Liver (tissue), 9 donors: ENCODE results near the gene FBXO10. TPM values are rescaled to one million over a fixed set of nuclear protein-coding genes. Genes with fewer than 3 reads are reported as not detected.

Source experiments
- DNase-seq: peaks from one replicate; pipeline ENCODE4 v3.0.0-alpha.2; 2017; ENCODE audit warnings: low spot score
- H3K27ac ChIP-seq, 2 donors: one replicate each; pipeline ENCODE4 v1.7.0; 2013; ENCODE audit warnings: inconsistent platforms in 2 of 2, low read length in 2 of 2, control low read depth in 1 of 2, low read depth in 1 of 2, mild to moderate bottlenecking in 1 of 2
- H3K27me3 ChIP-seq, 4 donors: one replicate each; pipeline versions ENCODE4 v1.6.1 to v1.7.0; 2013; ENCODE audit warnings: low read length in 3 of 4, inconsistent platforms in 1 of 4, mild to moderate bottlenecking in 1 of 4, moderate library complexity in 1 of 4; ENCODE audit not compliant: control insufficient read depth in 4 of 4, insufficient read depth in 4 of 4
- H3K36me3 ChIP-seq, 4 donors: one replicate each; pipeline versions ENCODE4 v1.6.1 to v1.7.0; 2013; ENCODE audit warnings: low read length in 3 of 4, mild to moderate bottlenecking in 3 of 4, low read depth in 1 of 4, moderate library complexity in 1 of 4; ENCODE audit not compliant: control insufficient read depth in 4 of 4, insufficient read depth in 3 of 4
- H3K4me1 ChIP-seq, 4 donors: one replicate each; pipeline versions ENCODE4 v1.6.1 to v1.7.0; 2013; ENCODE audit warnings: low read length in 3 of 4, mild to moderate bottlenecking in 3 of 4, moderate library complexity in 1 of 4; ENCODE audit not compliant: control insufficient read depth in 4 of 4, insufficient read depth in 4 of 4
- H3K4me3 ChIP-seq, 3 donors: one replicate each; pipeline versions ENCODE4 v1.6.1 to v1.7.0; 2013; ENCODE audit warnings: low read length in 3 of 3, control low read depth in 1 of 3, low read depth in 1 of 3, mild to moderate bottlenecking in 1 of 3
- H3K9ac ChIP-seq, 2 donors: one replicate each; pipeline ENCODE4 v1.7.0; 2013; ENCODE audit warnings: low read length in 2 of 2, mild to moderate bottlenecking in 2 of 2, moderate library complexity in 2 of 2, control low read depth in 1 of 2, low read depth in 1 of 2
- H3K9me3 ChIP-seq, 4 donors: one replicate each; pipeline versions ENCODE4 v1.6.1 to v1.7.0; 2013; ENCODE audit warnings: low read length in 3 of 4; ENCODE audit not compliant: control insufficient read depth in 4 of 4
- ATF3 ChIP-seq: IDR thresholded peaks from 2 replicates; pipeline ENCODE4 v1.6.1; 2016; ENCODE audit warnings: antibody characterized with exemption
- EGR1 ChIP-seq, 2 donors: IDR thresholded peaks; 2 replicates each; pipeline ENCODE4 v1.6.1; 2016 to 2018; ENCODE audit warnings: antibody characterized with exemption in 2 of 2, low read depth in 2 of 2
- FOXA1 ChIP-seq: IDR thresholded peaks from 2 replicates; pipeline ENCODE4 v1.6.1; 2016; ENCODE audit warnings: antibody characterized with exemption
- GABPA ChIP-seq, 2 donors: IDR thresholded peaks in 1 of 2; conservative IDR thresholded peaks in 1 of 2; 2 replicates each; pipeline ENCODE4 v1.6.1; 2016; ENCODE audit warnings: antibody characterized with exemption in 2 of 2, mild to moderate bottlenecking in 1 of 2, moderate library complexity in 1 of 2
- HNF4G ChIP-seq: IDR thresholded peaks from 2 replicates; pipeline ENCODE4 v1.6.1; 2016; ENCODE audit warnings: antibody characterized with exemption
- JUND ChIP-seq, 2 donors: IDR thresholded peaks; 2 replicates each; pipeline ENCODE4 v1.6.1; 2016; ENCODE audit warnings: antibody characterized with exemption in 2 of 2
- MAX ChIP-seq: IDR thresholded peaks from 2 replicates; pipeline ENCODE4 v1.6.1; 2016; ENCODE audit warnings: antibody characterized with exemption
- NR2F2 ChIP-seq: IDR thresholded peaks from 2 replicates; pipeline ENCODE4 v1.6.1; 2016; ENCODE audit warnings: antibody characterized with exemption
- RAD21 ChIP-seq, 2 donors: IDR thresholded peaks; 2 replicates each; pipeline ENCODE4 v1.6.1; 2016; ENCODE audit warnings: antibody characterized with exemption in 2 of 2, mild to moderate bottlenecking in 2 of 2
- TAF1 ChIP-seq: conservative IDR thresholded peaks from 2 replicates; pipeline ENCODE4 v1.6.1; 2016; ENCODE audit warnings: antibody characterized with exemption, mild to moderate bottlenecking
- YY1 ChIP-seq: IDR thresholded peaks from 2 replicates; pipeline ENCODE4 v1.6.1; 2016; ENCODE audit warnings: antibody characterized with exemption, mild to moderate bottlenecking
- WGBS: extraction: QIAGEN DNeasy Blood & Tissue Kit; methylation state at CpG from one replicate; pipeline ENCODE4 v1.1.7; 2013; 5-methylcytosine and 5-hydroxymethylcytosine counted together
- polyA plus RNA-seq, 2 donors: library from polyadenylated mRNA; stranded (reverse) in 1 of 2; unstranded in 1 of 2; fragments of 200-250 nt in 1 of 2; fragments of >200 nt in 1 of 2; fragmentation: Nextera tagmentation in 1 of 2; extraction: Ambion mirVana in 1 of 2; gene quantifications; one replicate each; pipeline versions ENCODE4 v1.2.1 to v1.2.3, GENCODE V29; 2013 to 2015
- total RNA-seq, 2 donors: library from RNA; depleted of rRNA; stranded (reverse); fragments of >200 nt; gene quantifications; one replicate each; pipeline ENCODE4 v1.2.3, GENCODE V29; 2014
- TF ChIP-seq, protein P1 (sequence below): IDR thresholded peaks from 2 replicates; pipeline ENCODE4 v1.6.1; 2016; ENCODE audit warnings: antibody characterized with exemption
- donor health status: healthy.
- donor health status: healthy.
- donor health status: healthy.
- donor health status: healthy.
- donor health status: healthy.

The FBXO10 gene
- total and polyA plus RNA-seq, 4 donors: 1.3 to 5.5 (median 4.1) TPM

- Histone ChIP-seq H3K27me3 (no peaks in the 10 kb centered on the region), H3K4me3 (no peak overlapping the region), H3K27ac (no peak overlapping the region), H3K4me1 (no peaks in the 10 kb centered on the region), H3K9ac (no peak overlapping the region), H3K9me3 (no peaks in the 10 kb centered on the region), H3K36me3 (peaks cover 0 to 15% (median 7%) of the 10 kb centered on the region in 4 donors)
- TF ChIP-seq YY1 (no peak), NR2F2 (no peak), FOXA1 (no peak), GABPA (IDR thresholded peaks at IDR 0.05 in 1 of 2, conservative IDR thresholded peaks at IDR 0.05 in 1 of 2) (no peak), ATF3 (no peak), TAF1 (no peak), HNF4G (no peak), JUND (IDR thresholded peaks at IDR 0.05) (no peak), RAD21 (IDR thresholded peaks at IDR 0.05) (no peak), EGR1 (IDR thresholded peaks at IDR 0.05; ENCODE audit: low read depth in 2 of 2) (no peak)
- TF ChIP-seq, protein P1, sequence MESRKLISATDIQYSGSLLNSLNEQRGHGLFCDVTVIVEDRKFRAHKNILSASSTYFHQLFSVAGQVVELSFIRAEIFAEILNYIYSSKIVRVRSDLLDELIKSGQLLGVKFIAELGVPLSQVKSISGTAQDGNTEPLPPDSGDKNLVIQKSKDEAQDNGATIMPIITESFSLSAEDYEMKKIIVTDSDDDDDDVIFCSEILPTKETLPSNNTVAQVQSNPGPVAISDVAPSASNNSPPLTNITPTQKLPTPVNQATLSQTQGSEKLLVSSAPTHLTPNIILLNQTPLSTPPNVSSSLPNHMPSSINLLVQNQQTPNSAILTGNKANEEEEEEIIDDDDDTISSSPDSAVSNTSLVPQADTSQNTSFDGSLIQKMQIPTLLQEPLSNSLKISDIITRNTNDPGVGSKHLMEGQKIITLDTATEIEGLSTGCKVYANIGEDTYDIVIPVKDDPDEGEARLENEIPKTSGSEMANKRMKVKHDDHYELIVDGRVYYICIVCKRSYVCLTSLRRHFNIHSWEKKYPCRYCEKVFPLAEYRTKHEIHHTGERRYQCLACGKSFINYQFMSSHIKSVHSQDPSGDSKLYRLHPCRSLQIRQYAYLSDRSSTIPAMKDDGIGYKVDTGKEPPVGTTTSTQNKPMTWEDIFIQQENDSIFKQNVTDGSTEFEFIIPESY: no peak
- no peak for DNase-seq
- WGBS: 98% methylated on average over 6 of the region's 6 CpGs
Measured at GRCh38 chr9:37542488-37542887, 33.7 kb downstream of the FBXO10 start.

DNA sequence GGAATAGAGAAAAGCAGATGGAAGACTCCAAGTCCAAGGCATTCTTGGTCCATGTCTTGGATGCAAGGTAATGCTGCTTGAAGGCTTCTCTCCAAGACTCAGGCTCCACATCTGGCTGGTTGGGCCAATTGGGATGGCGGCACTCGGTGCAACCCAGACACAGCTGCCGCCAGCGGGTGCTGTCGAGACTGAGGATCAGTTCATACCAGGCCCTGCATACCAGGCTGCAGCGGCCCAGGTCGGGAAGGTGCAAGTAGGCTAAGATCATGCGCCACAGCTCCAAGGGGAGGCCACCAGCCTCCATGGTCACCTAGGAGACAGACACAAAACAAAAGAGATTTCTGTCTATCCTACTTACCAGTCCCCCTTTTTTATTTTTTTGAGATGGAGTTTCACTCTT, 34.7 kb downstream of the FBXO10 start:
- H3K9ac ChIP-seq: no peak overlapping the region
- no peak overlapping the region for H3K27ac ChIP-seq
- no peaks in the 10 kb centered on the region for H3K27me3 ChIP-seq
- no peak overlapping the region for H3K4me3 ChIP-seq
- no peaks in the 10 kb centered on the region for H3K9me3 ChIP-seq
- peaks cover 0 to 23% (median 8%) of the 10 kb centered on the region in 4 donors for H3K36me3 ChIP-seq
- no peak for TF ChIP-seq GABPA (IDR thresholded peaks at IDR 0.05 in 1 of 2, conservative IDR thresholded peaks at IDR 0.05 in 1 of 2)
- no peak for TF ChIP-seq TAF1
- TF ChIP-seq JUND (IDR thresholded peaks at IDR 0.05): no peak
- TF ChIP-seq MAX: no peak
- TF ChIP-seq ATF3: no peak
- H3K4me1 ChIP-seq: no peaks in the 10 kb centered on the region
- WGBS: 100% methylated on average over 8 of the region's 8 CpGs
- DNase-seq: no peak

DNA sequence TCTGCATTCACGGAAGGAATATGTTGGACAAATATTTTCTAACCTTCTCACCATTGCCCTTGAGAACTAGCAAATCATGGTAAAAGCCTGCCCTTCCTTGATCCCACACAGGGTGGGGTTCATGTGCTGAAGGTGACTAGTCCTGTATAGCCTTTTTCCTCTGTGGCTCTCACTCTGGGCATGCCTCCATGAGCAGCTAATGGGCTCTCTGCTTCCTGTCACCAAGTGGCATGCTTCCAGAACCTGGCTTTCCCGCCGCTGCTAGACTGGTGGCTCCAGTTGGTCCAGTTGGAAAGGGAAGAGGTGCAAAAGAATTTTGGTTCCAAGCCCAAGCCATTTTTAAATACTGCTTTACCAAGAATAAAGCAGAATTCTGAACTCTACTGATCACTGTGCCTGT, 35.5 kb downstream of the FBXO10 start:
- Histone ChIP-seq H3K4me1 (no peaks in the 10 kb centered on the region), H3K27me3 (no peaks in the 10 kb centered on the region), H3K9me3 (no peaks in the 10 kb centered on the region), H3K27ac (no peak overlapping the region), H3K4me3 (no peak overlapping the region), H3K36me3 (peaks cover 0 to 23% (median 8%) of the 10 kb centered on the region in 4 donors), H3K9ac (no peak overlapping the region)
- TF ChIP-seq EGR1 (IDR thresholded peaks at IDR 0.05; ENCODE audit: low read depth in 2 of 2) (no peak), YY1 (no peak), RAD21 (IDR thresholded peaks at IDR 0.05) (no peak), FOXA1 (no peak), MAX (no peak), ATF3 (no peak)
- TF ChIP-seq, protein P1: no peak
- no peak for DNase-seq
- WGBS: 88% methylated on average over 3 of the region's 3 CpGs
